HL-60 (cell line): ENCODE measurements around the gene WDR27.

Experiments used
- DNase-seq, 2 experiments: peaks; one replicate each; pipeline ENCODE4 v3.0.0-alpha.2; 2010 to 2020; ENCODE audit warnings: low read depth in 1 of 2, low spot score in 1 of 2
- H3K27ac ChIP-seq: fragments of 250-450 bp; sonication (Bioruptor Pico); replicated peaks from 2 replicates; pipeline ENCODE4 v1.5.1; 2020; ENCODE audit warnings: mild to moderate bottlenecking, moderate library complexity
- H3K27me3 ChIP-seq: fragments of 250-450 bp; sonication (Bioruptor Pico); 2 replicates; pipeline ENCODE4 v1.5.1; 2021; ENCODE audit warnings: mild to moderate bottlenecking, moderate library complexity; ENCODE audit not compliant: insufficient read depth, poor library complexity, severe bottlenecking
- H3K4me3 ChIP-seq: replicated peaks from 2 replicates; pipeline ENCODE4 v1.5.1; 2011; ENCODE audit warnings: mild to moderate bottlenecking, control low read depth, low read length; ENCODE audit not compliant: insufficient read depth
- CTCF ChIP-seq: IDR thresholded peaks from one replicate; pipeline ENCODE4 v1.5.1; 2011; ENCODE audit warnings: low read length, control low read depth, inconsistent platforms; ENCODE audit not compliant: insufficient read depth
- GABPA ChIP-seq: IDR thresholded peaks from 2 replicates; pipeline ENCODE4 v1.6.1; 2012; ENCODE audit warnings: low read depth
- POLR2AphosphoS5 ChIP-seq: IDR thresholded peaks from 2 replicates; pipeline ENCODE4 v1.6.1; 2012; ENCODE audit warnings: low read depth
- REST ChIP-seq: IDR thresholded peaks from 2 replicates; pipeline ENCODE4 v1.6.1; 2012; ENCODE audit warnings: low read depth; ENCODE audit not compliant: insufficient replicate concordance
- SPI1 ChIP-seq: IDR thresholded peaks from 2 replicates; pipeline ENCODE4 v1.6.1; 2012; ENCODE audit warnings: low read depth, mild to moderate bottlenecking, borderline replicate concordance

WDR27 gene

GRCh38 chr6:169677096-169677495 is 24.7 kb downstream of the WDR27 start:
- no peak for DNase-seq
- Histone ChIP-seq H3K27ac (no peak overlapping the region), H3K27me3 (no peaks in the 10 kb centered on the region), H3K4me3 (no peak overlapping the region)
- TF ChIP-seq POLR2AphosphoS5 (no peak), SPI1 (no peak), GABPA (no peak), CTCF (no peak), REST (no peak)

DNA sequence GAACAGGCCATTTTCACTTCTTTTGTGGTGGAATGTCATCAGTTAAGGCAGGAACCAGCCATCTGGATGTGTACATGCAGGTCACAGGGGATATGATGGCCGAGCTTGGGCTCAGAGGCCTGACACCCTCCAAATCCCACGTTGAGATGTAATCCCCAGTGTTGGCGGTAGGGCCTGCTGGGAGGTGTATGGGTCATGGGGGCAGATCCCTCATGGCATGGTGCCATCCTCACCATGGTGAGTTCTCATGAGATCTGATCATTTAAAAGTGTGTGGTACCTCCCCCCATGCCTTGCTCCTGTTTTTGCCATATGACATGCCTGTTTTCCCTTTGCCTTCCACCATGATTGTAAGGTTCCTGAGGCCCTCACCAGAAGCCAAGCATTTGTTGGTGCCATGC is 26.8 kb downstream of the WDR27 start:
- no peaks in the 10 kb centered on the region for H3K27me3 ChIP-seq
- H3K4me3 ChIP-seq = no peak overlapping the region
- H3K27ac ChIP-seq = no peak overlapping the region
- no peak for DNase-seq
- TF ChIP-seq SPI1 (no peak), CTCF (no peak), REST (no peak), GABPA (no peak), POLR2AphosphoS5 (no peak)

DNA sequence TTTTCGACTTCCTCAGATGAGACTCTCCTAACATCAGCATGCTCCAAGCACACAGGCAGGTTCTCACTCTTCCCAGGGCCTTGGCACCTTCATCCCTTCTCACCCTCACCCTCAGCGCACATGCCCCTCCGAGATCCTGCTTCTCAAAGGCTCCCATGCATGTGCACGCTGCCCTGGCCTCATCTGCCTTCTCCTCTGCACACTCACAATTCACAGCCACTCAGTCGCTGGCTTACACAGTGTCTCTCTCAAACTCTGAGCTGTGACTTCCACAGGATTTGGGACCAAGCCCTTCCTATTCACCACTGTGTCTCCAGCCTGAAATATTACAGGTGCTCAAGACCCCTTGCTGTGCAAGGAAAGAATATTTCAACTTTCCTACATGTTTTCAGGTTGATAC is 30.3 kb downstream of the WDR27 start:
- Histone ChIP-seq H3K4me3 (no peak overlapping the region), H3K27ac (no peak overlapping the region), H3K27me3 (no peaks in the 10 kb centered on the region)
- DNase-seq = no peak
- TF ChIP-seq SPI1 = no peak
- TF ChIP-seq CTCF = no peak
- no peak for TF ChIP-seq POLR2AphosphoS5
- no peak for TF ChIP-seq GABPA
- no peak for TF ChIP-seq REST
